DND-41 (cell line): Measurements from ENCODE around the gene SLC22A31.

Experiments
- ATAC-seq: fragments of 200-7000 bp; cut with Tn5 transposase; 3 replicates; pipeline ENCODE4 v1.9.1; 2021; ENCODE audit warnings: low read depth; ENCODE audit not compliant: insufficient read depth
- DNase-seq: peaks from one replicate; pipeline ENCODE4 v3.0.0-alpha.2; 2020
- H2AFZ ChIP-seq: 2 replicates; pipeline ENCODE4 v1.6.0; 2012; ENCODE audit warnings: low read depth, low read length
- H3K27ac ChIP-seq: 2 replicates; pipeline ENCODE4 v1.5.1; 2012; ENCODE audit warnings: low read length, inconsistent platforms
- H3K27me3 ChIP-seq: fragments of 200-600 bp; sonication (generic); 2 replicates; pipeline ENCODE4 v1.6.0; 2012; ENCODE audit warnings: low read length, mild to moderate bottlenecking, inconsistent platforms; ENCODE audit not compliant: insufficient read depth, poor library complexity
- H3K36me3 ChIP-seq: 2 replicates; pipeline ENCODE4 v1.5.1; 2012; ENCODE audit warnings: low read length, inconsistent platforms; ENCODE audit not compliant: insufficient read depth
- H3K4me1 ChIP-seq: 2 replicates; pipeline ENCODE4 v1.5.1; 2012; ENCODE audit warnings: mild to moderate bottlenecking, low read length; ENCODE audit not compliant: insufficient read depth
- H3K4me2 ChIP-seq: 2 replicates; pipeline ENCODE4 v1.6.0; 2012; ENCODE audit warnings: mild to moderate bottlenecking, moderate library complexity, low read length, inconsistent platforms; ENCODE audit not compliant: insufficient read depth
- H3K4me3 ChIP-seq, 2 experiments: fragments of 200-600 bp in 1 of 2; shearing (Covaris generic) in 1 of 2; 2 replicates each; pipeline ENCODE4 v1.5.1; 2012 to 2016; ENCODE audit warnings: inconsistent platforms in 2 of 2, low read length in 2 of 2, mild to moderate bottlenecking in 2 of 2, low read depth in 1 of 2, moderate library complexity in 1 of 2
- H3K79me2 ChIP-seq: 2 replicates; pipeline ENCODE4 v1.6.0; 2012; ENCODE audit warnings: low read length, inconsistent platforms; ENCODE audit not compliant: insufficient read depth
- H3K9ac ChIP-seq: 2 replicates; pipeline ENCODE4 v1.6.0; 2012; ENCODE audit warnings: low read depth, mild to moderate bottlenecking, inconsistent platforms, low read length, moderate library complexity
- H3K9me3 ChIP-seq: 2 replicates; pipeline ENCODE4 v1.5.1; 2012; ENCODE audit warnings: low read length, moderate library complexity, mild to moderate bottlenecking, inconsistent platforms; ENCODE audit not compliant: insufficient read depth, severe bottlenecking
- H4K20me1 ChIP-seq: 2 replicates; pipeline ENCODE4 v1.6.0; 2012; ENCODE audit warnings: low read length; ENCODE audit not compliant: insufficient read depth
- CTCF ChIP-seq: IDR thresholded peaks from 2 replicates; pipeline ENCODE4 v1.5.1; 2012; ENCODE audit warnings: borderline replicate concordance, low read length, moderate library complexity, mild to moderate bottlenecking; ENCODE audit not compliant: poor library complexity, severe bottlenecking; ENCODE audit errors: extremely low read depth
- EZH2 ChIP-seq: IDR thresholded peaks from 3 replicates; pipeline ENCODE4 v1.6.1; 2012; ENCODE audit warnings: borderline replicate concordance, low read depth, mild to moderate bottlenecking, moderate library complexity, low read length, inconsistent platforms; ENCODE audit not compliant: severe bottlenecking

The SLC22A31 gene

DNA sequence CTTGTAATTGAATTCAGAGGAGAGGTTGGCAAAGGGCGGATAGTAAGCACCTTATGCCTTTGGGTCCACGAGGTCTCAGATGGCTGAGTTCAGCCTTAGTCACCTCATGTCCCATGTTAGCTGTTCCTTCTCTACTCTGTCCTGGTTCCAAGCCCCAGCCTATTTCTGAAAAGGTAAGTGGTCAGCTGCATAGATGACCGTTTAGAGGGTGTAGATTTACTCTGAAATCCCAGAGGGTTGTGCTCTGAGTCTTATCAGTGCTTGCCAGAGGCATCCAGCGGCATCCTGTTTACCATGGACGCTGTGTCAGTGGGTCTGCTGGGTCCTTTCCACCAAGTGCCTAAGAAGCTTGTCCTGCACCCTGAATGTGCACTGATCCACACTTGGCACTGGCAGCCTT, 19.0 kb upstream of the SLC22A31 start:
- Histone ChIP-seq H3K4me1 (peaks cover 26% of the 10 kb centered on the region), H3K9ac (no peak overlapping the region), H4K20me1 (no peaks in the 10 kb centered on the region), H3K27ac (no peak overlapping the region), H2AFZ (no peak overlapping the region), H3K79me2 (peaks cover 22% of the 10 kb centered on the region), H3K36me3 (peaks cover 38% of the 10 kb centered on the region), H3K4me2 (peak overlapping the region; percentile 21; the same call in 1 of the 2 replicates), H3K27me3 (no peaks in the 10 kb centered on the region), H3K9me3 (no peaks in the 10 kb centered on the region), H3K4me3 (no peak overlapping the region)
- DNase-seq (no peak), ATAC-seq (no peak)
- no peak for TF ChIP-seq CTCF
- no peak for TF ChIP-seq EZH2

GRCh38 chr16:89217388-89218191, 17.3 kb upstream of the SLC22A31 start, which contains the start of gene ZNF778:
Gene ZNF778 (plus strand): TSS chr16:89217703. CDS start chr16:89221128, 3,425 bp downstream.
- Histone ChIP-seq H3K27ac (peak within 1 kb of the TSS; percentile 89), H3K4me2 (peak within 1 kb of the TSS; percentile 87), H3K36me3 (peaks cover 22% of the 10 kb centered on the region), H3K27me3 (no peaks in the 10 kb centered on the region), H2AFZ (peak within 1 kb of the TSS; percentile 93), H3K9me3 (no peaks in the 10 kb centered on the region), H3K4me3 (peak within 1 kb of the TSS; percentile 93 to 94), H3K4me1 (peaks cover 26% of the 10 kb centered on the region), H3K9ac (peak within 1 kb of the TSS; percentile 91), H4K20me1 (no peaks in the 10 kb centered on the region), H3K79me2 (peaks cover 22% of the 10 kb centered on the region)
- ATAC-seq: peak; percentile 85
- peak; percentile 80 for DNase-seq
- no peak for TF ChIP-seq EZH2
- no peak for TF ChIP-seq CTCF

DNA sequence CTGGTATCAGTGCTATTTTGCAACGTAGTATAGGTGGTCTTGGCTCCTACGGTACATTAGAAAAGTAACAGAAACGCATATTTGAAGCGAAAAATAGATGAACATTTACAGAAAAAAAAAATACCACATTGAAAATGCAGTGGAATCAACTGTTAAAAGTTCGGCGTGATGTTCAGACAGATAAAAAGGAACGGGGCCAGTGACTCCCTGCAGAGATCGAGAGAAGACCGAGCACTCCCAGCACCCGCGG, 16.7 kb upstream of the SLC22A31 start:
- Histone ChIP-seq H3K4me3 (peak overlapping the region; percentile 93 to 94), H3K27me3 (no peaks in the 10 kb centered on the region), H4K20me1 (no peaks in the 10 kb centered on the region), H3K9ac (peak overlapping the region; percentile 91), H3K36me3 (peaks cover 17% of the 10 kb centered on the region), H3K79me2 (peaks cover 22% of the 10 kb centered on the region), H3K4me2 (peak overlapping the region; percentile 87), H3K4me1 (peaks cover 26% of the 10 kb centered on the region), H2AFZ (peak overlapping the region; percentile 93), H3K9me3 (no peaks in the 10 kb centered on the region), H3K27ac (peak overlapping the region; percentile 89)
- TF ChIP-seq EZH2 (no peak), CTCF (no peak)
- ATAC-seq (no peak), DNase-seq (no peak)
